HL-60 (cell line): Measurements from ENCODE around the gene SPATS2L.

Experiments
- CTCF ChIP-seq: IDR thresholded peaks from one replicate; pipeline ENCODE4 v1.5.1; 2011; ENCODE audit warnings: low read length, control low read depth, inconsistent platforms; ENCODE audit not compliant: insufficient read depth
- GABPA ChIP-seq: IDR thresholded peaks from 2 replicates; pipeline ENCODE4 v1.6.1; 2012; ENCODE audit warnings: low read depth
- POLR2AphosphoS5 ChIP-seq: IDR thresholded peaks from 2 replicates; pipeline ENCODE4 v1.6.1; 2012; ENCODE audit warnings: low read depth
- REST ChIP-seq: IDR thresholded peaks from 2 replicates; pipeline ENCODE4 v1.6.1; 2012; ENCODE audit warnings: low read depth; ENCODE audit not compliant: insufficient replicate concordance
- SPI1 ChIP-seq: IDR thresholded peaks from 2 replicates; pipeline ENCODE4 v1.6.1; 2012; ENCODE audit warnings: low read depth, mild to moderate bottlenecking, borderline replicate concordance

- no peak for TF ChIP-seq POLR2AphosphoS5
- TF ChIP-seq CTCF: no peak
- no peak for TF ChIP-seq REST
- no peak for TF ChIP-seq SPI1
- TF ChIP-seq GABPA: no peak
Observed at GRCh38 chr2:200340508-200341224, 34.2 kb downstream of the SPATS2L start.
